Neural progenitor cell (in vitro differentiated cells): Measurements from ENCODE around the gene PRR33.

Experiments
- CTCF ChIP-seq: fragments of 200-600 bp; sonication (generic); IDR thresholded peaks from 2 replicates; pipeline ENCODE4 v1.5.1; 2017; ENCODE audit warnings: antibody characterized with exemption, mild to moderate bottlenecking
- EZH2phosphoT487 ChIP-seq: fragments of 200-600 bp; sonication (generic); IDR thresholded peaks from 2 replicates; pipeline ENCODE4 v1.6.1; 2017; ENCODE audit warnings: antibody characterized with exemption

- TF ChIP-seq CTCF (no peak), EZH2phosphoT487 (no peak)
These were observed 45.2 kb downstream of the PRR33 start for GRCh38 chr11:1846453-1846932.
